Activated T-helper 1 cell treated with anti-CD3 and anti-CD28 coated beads, Interleukin-12 subunit alpha, Interleukin-12 subunit beta, Interleukin-2, Interleukin-4 antibody, amounts not matched to agents 30 ng/mL and 10 ng/mL and 1 ng/mL, durations not matched to agents 14 hours and 24 hours and 36 hours (primary cell): ENCODE results near the gene FBXW5. TPM values are rescaled to one million over a fixed set of nuclear protein-coding genes. Genes with fewer than 3 reads are reported as not detected.

Experiments used
- DNase-seq: peaks from one replicate; pipeline ENCODE4 v3.0.0; 2021; ENCODE audit warnings: low spot score
- H3K27ac Mint-ChIP-seq: one replicate; pipeline ENCODE4 v1.8.0; 2021; ENCODE audit warnings: mild to moderate bottlenecking, mixed read lengths
- H3K27me3 Mint-ChIP-seq: one replicate; pipeline ENCODE4 v1.8.0; 2022; ENCODE audit warnings: mild to moderate bottlenecking, moderate library complexity, mixed read lengths; ENCODE audit not compliant: insufficient read depth
- H3K36me3 Mint-ChIP-seq: one replicate; pipeline ENCODE4 v1.8.0; 2021; ENCODE audit warnings: low read depth, mixed read lengths
- H3K4me1 Mint-ChIP-seq: one replicate; pipeline ENCODE4 v1.8.0; 2021; ENCODE audit warnings: low read depth, mixed read lengths
- H3K4me3 Mint-ChIP-seq: one replicate; pipeline ENCODE4 v1.8.0; 2021; ENCODE audit warnings: mild to moderate bottlenecking, moderate library complexity, mixed read lengths
- H3K9me3 Mint-ChIP-seq: one replicate; pipeline ENCODE4 v1.8.0; 2021; ENCODE audit warnings: mixed read lengths
- intact Hi-C: fragments of 100-400 bp; cut with micrococcal nuclease; formaldehyde crosslinking; loops from one replicate; pipeline ENCODE4 v1.15.1; 2024
- total RNA-seq: library from RNA; stranded (reverse); gene quantifications from 2 replicates; pipeline ENCODE4 v1.2.3, GENCODE V29; 2022

Gene FBXW5
- total RNA-seq, 1 donor from 2014 or later: 92.5 TPM

DNA sequence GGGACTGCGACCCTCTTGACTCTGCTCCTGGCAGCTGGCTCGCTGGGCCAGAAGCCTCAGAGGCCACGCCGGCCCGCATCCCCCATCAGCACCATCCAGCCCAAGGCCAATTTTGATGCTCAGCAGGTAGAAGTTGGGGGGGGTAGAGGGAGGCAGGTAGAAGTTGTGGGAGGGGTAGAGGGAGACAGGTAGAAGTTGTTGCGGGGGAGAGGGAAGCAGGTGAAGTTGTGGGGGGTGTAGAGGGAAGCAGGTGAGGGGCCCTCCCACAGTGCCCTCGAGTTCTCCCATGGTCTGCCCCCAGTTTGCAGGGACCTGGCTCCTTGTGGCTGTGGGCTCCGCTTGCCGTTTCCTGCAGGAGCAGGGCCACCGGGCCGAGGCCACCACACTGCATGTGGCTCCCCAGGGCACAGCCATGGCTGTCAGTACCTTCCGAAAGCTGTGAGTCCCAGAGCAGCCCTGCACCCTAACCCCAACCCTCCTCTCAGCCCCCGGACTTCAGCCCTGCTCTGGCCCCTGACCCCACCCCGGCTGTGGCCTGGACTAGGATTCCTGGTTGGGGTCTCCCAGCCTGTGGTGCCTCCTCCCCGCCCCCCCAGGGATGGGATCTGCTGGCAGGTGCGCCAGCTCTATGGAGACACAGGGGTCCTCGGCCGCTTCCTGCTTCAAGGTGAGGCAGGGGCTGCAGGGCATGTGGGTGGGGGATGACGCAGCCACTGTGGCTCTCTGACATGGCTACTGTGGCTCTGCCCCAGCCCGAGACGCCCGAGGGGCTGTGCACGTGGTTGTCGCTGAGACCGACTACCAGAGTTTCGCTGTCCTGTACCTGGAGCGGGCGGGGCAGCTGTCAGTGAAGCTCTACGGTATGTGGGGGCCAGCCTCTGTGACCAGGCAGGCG is 1.0 kb upstream of the FBXW5 start:
- Mint-ChIP-seq H3K4me1 (peaks cover 5% of the 10 kb centered on the region), H3K27me3 (no peaks in the 10 kb centered on the region), H3K36me3 (peaks cover 10% of the 10 kb centered on the region), H3K27ac (no peak overlapping the region), H3K4me3 (peak overlapping the region; percentile 71), H3K9me3 (no peaks in the 10 kb centered on the region)
- intact Hi-C loops: loop anchor here (5.0 kb wide), 1 partner anchor 82 kb away; the partner anchor contains the start of gene ABCA2
- DNase-seq: no peak

DNA sequence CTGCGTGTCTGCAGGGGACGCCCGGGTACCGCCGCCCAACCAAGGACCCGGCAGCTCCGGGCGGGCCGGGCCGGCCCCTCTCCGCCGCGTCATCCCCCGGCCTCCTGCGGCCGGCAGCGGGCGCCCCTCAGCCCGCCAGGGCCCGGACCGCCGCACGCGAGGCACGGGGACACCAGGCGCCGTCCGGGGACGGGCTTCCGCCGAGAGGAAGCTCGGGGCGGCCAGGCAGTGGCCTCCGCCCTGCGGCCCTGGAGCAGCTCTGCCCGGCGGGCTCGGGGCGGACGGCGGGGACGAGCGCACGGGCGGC is 373 bp downstream of the FBXW5 start:
- DNase-seq: no peak
- H3K27me3 Mint-ChIP-seq: no peaks in the 10 kb centered on the region
- peaks cover 5% of the 10 kb centered on the region for H3K4me1 Mint-ChIP-seq
- peaks cover 14% of the 10 kb centered on the region for H3K36me3 Mint-ChIP-seq
- H3K9me3 Mint-ChIP-seq: no peaks in the 10 kb centered on the region
- H3K27ac Mint-ChIP-seq: no peak overlapping the region
- intact Hi-C loops: loop anchor here (1.0 kb wide), 6 partner anchors 34 to 137 kb away; partner anchors contain the start of genes AJM1, PAXX and RABL6
- H3K4me3 Mint-ChIP-seq: peak overlapping the region; percentile 83

DNA sequence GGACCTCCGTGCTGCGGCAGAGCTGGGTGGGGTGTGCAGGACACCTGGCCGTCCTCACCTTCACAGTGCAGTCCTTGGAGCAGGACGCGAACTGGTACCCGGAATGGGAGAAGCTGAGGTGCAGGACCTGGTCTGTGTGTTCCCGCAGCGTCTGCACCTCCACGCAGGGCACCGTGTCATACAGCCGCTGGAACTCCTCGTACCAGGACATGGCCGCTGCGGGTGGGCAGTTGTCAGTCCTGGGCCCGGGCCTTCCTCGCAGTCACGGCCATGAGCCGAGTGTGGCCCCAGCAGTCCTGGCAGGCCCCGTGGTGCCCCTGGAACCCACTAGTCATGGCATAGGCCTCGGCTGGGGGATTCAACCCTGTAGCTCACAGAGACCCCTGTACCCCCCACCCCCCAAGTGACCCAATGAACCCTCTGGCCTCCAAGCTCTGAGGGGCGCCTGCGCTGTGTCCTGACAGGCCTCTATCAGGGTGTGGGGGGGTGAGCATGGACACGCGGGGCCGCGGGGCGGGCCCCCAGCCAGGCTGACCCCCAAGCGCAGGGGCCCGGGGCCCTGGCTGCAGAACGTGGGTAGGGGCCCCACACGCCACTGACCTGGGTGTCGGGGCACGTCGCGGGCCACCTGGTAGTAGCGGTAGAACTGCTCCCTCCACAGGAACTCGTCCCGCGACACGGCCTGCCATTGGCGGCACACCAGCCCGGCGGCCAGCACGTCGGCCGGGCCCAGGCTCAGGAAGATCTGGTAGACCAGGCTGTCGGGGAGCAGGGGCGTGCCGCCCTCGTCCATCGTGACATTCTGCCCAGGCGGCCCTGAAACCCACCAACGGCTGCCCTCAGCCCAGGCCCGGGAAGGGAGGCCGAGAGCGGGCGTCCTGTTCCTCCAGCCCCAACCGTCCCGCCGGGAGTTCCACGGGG is 987 bp downstream of the FBXW5 start:
- DNase-seq: peak; percentile 36
- peak overlapping the region; percentile 86 for H3K27ac Mint-ChIP-seq
- H3K36me3 Mint-ChIP-seq: peaks cover 18% of the 10 kb centered on the region
- H3K4me1 Mint-ChIP-seq: peaks cover 5% of the 10 kb centered on the region
- intact Hi-C loops: loop anchor here (1.0 kb wide), 6 partner anchors 35 to 136 kb away; partner anchors contain the start of genes AJM1, PAXX and RABL6
- peak overlapping the region; percentile 83 for H3K4me3 Mint-ChIP-seq
- H3K9me3 Mint-ChIP-seq: no peaks in the 10 kb centered on the region
- no peaks in the 10 kb centered on the region for H3K27me3 Mint-ChIP-seq

DNA sequence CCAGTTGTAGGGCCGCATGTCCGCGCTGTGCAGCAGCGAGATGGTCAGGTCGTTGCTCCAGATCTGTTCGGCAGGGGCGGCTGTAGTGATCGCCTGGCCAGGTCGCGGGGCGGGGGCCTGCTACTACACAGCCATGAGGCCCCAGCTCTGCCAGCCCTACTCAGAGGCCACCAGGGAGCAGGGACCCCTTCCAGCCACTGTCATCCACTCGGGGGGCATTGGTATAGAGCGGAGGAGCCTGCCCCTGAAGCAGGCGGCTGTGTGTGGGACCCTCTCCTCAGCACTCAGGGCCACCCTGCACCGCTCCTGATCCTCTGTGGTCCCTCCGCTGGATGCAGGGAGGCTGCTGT is 1.7 kb downstream of the FBXW5 start:
- peak overlapping the region; percentile 73 for H3K4me3 Mint-ChIP-seq
- DNase-seq: no peak
- peaks cover 19% of the 10 kb centered on the region for H3K36me3 Mint-ChIP-seq
- intact Hi-C loops: no loop called here
- H3K4me1 Mint-ChIP-seq: peaks cover 5% of the 10 kb centered on the region
- no peaks in the 10 kb centered on the region for H3K27me3 Mint-ChIP-seq
- no peaks in the 10 kb centered on the region for H3K9me3 Mint-ChIP-seq
- no peak overlapping the region for H3K27ac Mint-ChIP-seq

DNA sequence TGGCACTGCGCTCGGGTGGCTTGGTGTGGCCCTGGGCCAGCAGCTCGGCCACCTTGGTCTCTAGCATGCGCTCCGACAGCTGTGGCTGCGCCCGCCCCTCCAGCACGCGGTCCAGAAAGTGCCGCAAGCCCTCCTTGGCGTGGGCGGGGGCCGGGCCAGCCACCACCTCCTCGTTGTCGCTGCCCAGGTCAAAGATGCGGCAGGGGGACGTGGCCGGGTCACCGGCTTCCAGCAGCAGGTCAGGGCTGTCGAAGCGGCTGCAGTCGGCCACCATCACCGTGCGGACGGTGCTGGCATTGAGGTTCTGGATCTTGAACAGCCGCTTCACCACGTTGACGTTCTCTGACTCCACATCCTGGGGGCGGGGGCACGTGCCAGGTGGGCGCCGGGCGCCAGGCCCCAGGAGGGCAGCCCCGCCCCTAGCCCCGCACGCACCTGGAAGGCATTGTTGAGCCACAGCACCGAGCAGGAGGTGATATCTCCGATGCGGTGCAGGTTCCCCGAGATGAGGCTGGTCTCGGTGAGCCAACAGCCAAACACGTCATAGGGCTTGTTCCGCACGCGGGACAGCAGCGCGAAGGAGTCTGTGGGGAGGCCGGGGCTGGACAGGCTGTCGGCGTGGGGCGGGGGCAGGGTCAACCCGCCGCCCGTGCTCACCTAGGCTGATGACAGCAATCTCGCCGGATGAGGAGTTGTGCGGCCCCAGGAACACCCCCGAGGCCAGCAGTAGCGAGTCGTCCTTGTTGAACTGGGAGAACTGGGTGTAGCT is 2.2 kb downstream of the FBXW5 start:
- peaks cover 7% of the 10 kb centered on the region for H3K4me1 Mint-ChIP-seq
- H3K27me3 Mint-ChIP-seq: no peaks in the 10 kb centered on the region
- DNase-seq: no peak
- H3K36me3 Mint-ChIP-seq: peaks cover 23% of the 10 kb centered on the region
- intact Hi-C loops: no loop called here
- H3K4me3 Mint-ChIP-seq: peak overlapping the region; percentile 73
- no peak overlapping the region for H3K27ac Mint-ChIP-seq
- H3K9me3 Mint-ChIP-seq: no peaks in the 10 kb centered on the region

DNA sequence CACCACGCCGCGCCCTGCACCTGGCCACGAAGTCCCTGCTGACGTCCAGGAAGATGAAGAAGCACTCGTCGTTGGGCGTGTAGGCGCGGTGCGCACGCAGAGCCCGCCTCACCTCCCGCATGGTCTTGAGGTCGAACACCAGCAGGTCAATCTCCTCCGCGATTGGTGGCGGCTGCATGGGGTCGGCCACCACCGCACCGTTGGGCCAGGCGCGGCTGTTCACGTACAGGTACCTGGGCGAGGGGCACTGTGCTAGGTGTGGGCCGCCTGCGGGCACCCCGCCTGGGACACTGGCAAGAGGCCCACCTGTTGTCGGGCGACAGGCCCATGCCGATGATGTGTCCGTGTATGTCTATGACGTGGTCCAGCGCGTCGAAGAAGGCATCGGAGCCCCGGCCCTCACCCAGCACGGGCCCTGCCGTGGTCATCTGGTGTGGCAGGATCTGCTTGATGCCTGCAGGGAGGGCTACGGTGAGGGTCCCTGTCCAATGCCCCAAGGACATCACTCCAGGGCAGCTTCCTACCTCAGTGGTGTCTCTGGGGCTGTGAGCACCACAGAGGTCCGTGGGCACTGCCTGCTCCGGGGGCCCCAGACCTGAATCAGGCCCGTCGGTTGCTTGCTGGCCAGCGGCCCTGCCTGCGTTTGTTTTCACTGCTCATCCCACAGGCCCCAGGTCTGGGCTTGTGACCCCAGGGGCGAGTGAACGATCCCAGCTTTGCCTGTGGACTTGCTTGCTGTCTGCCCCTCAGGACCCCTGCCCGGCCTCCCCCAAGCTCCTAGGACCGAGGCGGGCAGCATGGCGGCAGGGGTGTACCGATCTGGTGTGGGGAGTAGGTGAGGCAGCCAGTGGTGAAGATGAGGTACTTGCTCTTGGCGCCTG is 3.1 kb downstream of the FBXW5 start:
- H3K27ac Mint-ChIP-seq: no peak overlapping the region
- no peak overlapping the region for H3K4me3 Mint-ChIP-seq
- H3K4me1 Mint-ChIP-seq: peaks cover 8% of the 10 kb centered on the region
- intact Hi-C loops: no loop called here
- DNase-seq: no peak
- H3K36me3 Mint-ChIP-seq: peaks cover 27% of the 10 kb centered on the region
- no peaks in the 10 kb centered on the region for H3K9me3 Mint-ChIP-seq
- H3K27me3 Mint-ChIP-seq: no peaks in the 10 kb centered on the region

DNA sequence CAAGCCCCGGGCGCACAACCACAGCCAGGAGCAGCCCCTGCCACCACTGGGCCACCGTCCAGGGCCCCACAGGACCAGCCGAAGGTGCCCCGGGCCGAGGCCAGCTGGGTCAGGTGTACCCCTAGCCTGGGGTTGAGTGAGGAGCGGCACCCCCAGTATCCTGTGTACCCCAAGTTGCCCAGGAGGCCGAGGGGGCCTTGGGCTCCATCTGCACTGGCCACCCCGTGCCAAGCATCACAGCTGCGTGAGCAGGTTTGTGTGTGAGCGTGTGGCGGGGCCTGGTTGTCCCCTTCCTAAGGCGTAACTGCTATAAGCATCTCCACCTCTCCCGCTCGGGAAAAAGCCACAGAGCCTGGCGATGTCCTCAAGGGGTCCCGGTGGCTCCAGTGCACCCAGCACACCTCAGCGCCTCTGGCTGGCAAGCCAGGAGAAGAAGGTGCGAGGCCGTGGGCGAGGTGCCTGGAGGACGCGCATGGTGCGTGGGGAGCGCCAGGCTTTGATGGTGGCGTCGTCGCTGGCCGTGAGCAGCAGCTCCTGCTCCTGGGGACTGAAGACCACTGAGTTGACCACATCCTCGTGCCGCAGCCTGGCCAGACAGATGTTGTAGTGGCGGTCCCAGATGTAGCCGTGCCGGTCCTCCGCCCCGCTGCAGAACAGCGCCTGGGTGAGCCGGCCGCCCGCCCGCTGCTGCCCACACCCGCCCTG is 3.9 kb downstream of the FBXW5 start:
- no peak overlapping the region for H3K4me3 Mint-ChIP-seq
- no peak overlapping the region for H3K27ac Mint-ChIP-seq
- no peaks in the 10 kb centered on the region for H3K27me3 Mint-ChIP-seq
- H3K9me3 Mint-ChIP-seq: no peaks in the 10 kb centered on the region
- H3K36me3 Mint-ChIP-seq: peaks cover 30% of the 10 kb centered on the region
- peaks cover 8% of the 10 kb centered on the region for H3K4me1 Mint-ChIP-seq
- DNase-seq: no peak
- intact Hi-C loops: no loop called here

DNA sequence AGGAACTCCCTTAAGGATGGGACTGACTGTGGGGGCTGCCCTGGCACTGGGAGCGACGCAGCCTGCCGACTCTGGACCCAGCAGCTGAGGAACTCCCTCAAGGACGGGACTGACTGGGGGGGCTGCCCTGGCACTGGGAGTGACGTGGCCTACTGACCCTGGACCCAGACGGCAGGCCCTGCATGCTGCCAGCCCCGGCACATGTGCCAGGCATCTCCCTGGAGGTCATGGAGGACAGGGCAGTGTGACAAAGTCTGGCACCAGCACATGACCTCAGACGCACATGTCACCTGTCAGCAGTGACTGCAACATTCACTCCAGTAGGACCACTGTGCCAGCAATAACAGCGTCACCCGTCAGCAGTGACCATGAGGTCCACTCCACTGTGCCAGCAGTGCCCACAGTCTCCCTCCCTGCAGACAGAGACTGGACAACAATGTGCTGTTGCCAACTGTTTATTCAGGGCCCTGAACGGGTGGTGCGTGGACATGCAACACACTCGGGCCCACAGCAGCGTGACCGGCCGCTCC is 4.5 kb downstream of the FBXW5 start:
- Mint-ChIP-seq H3K4me3 (no peak overlapping the region), H3K27ac (no peak overlapping the region), H3K36me3 (peaks cover 30% of the 10 kb centered on the region), H3K9me3 (no peaks in the 10 kb centered on the region), H3K4me1 (peaks cover 8% of the 10 kb centered on the region), H3K27me3 (no peaks in the 10 kb centered on the region)
- intact Hi-C loops: no loop called here
- DNase-seq: no peak

DNA sequence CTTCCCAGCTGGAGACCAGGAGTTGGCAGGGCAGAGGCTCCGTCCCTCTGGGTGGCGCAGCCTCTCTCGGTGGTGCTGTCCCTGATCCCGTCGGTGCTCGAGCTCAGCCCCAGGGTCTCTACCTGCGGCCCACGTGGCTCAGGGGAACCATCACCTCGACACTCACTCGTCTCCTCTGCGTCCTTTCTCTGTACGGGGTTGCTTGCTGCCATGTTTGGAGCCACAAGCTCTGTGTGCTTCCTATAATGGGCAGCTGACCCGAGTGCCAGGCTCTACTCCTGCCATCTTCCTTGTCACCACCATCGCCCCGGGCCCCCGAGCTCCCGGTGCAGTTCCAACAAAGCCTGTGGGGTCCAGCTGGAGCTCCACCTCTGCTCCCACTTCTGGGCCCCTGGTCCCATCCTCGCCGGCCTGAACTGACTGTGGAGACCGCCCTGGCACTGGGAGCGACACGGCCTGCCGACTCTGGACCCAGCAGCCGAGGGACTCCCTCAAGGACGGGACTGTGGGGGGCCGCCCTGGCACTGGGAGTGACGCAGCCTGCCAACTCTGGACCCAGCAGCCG is 5.0 kb downstream of the FBXW5 start:
- Mint-ChIP-seq H3K27ac (no peak overlapping the region), H3K27me3 (no peaks in the 10 kb centered on the region), H3K36me3 (peaks cover 30% of the 10 kb centered on the region), H3K9me3 (no peaks in the 10 kb centered on the region), H3K4me1 (peaks cover 3% of the 10 kb centered on the region), H3K4me3 (no peak overlapping the region)
- intact Hi-C loops: no loop called here
- DNase-seq: no peak

DNA sequence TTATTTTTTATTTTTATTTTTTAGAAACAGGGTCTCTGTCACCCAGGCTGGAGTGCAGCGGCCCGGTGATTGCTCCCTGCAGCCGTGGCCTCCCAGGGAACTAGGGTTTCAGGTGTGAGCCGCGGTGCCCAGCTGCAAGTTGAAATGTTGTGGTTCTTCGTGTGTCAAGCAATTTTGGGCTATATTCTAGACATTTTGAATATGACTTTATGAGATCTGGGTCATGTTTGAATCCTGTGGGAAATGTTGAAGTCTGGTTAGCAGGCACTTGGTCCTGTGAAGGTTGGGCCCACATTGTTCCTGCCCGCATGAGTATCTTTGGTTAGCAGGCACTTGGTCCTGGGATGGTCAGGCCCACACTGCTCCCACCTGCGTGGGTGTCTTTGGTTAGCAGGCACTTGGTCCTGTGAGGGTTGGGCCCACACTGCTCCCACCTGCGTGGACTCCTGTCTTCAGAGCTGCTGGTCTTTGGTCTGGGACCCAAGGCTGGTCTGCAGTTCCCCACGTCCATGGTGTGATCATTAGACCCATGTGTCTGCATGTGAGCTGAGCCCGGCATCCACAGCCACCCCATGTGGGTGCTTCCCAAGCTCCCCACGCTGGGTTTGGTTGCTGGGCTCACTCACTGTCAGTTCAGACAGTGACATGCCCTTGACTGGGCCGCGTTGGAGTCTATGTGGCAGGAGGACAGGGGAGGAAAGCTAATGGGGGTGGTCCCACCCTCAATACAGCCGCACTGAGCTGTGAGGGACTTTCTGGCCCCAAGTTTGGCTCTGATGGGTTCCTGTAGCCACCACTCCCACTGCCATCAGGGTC is 7.1 kb downstream of the FBXW5 start:
- intact Hi-C loops: no loop called here
- Mint-ChIP-seq H3K27me3 (no peaks in the 10 kb centered on the region), H3K4me1 (peaks cover 14% of the 10 kb centered on the region), H3K36me3 (peaks cover 37% of the 10 kb centered on the region), H3K4me3 (no peak overlapping the region), H3K9me3 (no peaks in the 10 kb centered on the region), H3K27ac (peak overlapping the region; percentile 67)
- DNase-seq: no peak
